OCI-LY1 (cell line): Measurements from ENCODE around the gene CDC42EP3.

Experiments used
- H2AFZ ChIP-seq: fragments of 200-600 bp; sonication (generic), shearing (Covaris generic); 2 replicates; pipeline ENCODE4 v1.6.0; 2014; ENCODE audit warnings: antibody characterized with exemption, mild to moderate bottlenecking, low read length
- H3F3A ChIP-seq: fragments of 200-600 bp; sonication (generic), shearing (Covaris generic); 2 replicates; pipeline ENCODE4 v1.6.0; 2014; ENCODE audit warnings: mild to moderate bottlenecking, antibody characterized with exemption, low read length, moderate library complexity; ENCODE audit not compliant: insufficient read depth
- H3K27ac ChIP-seq: fragments of 200-600 bp; sonication (generic); 2 replicates; pipeline ENCODE4 v1.5.1; 2014; ENCODE audit warnings: low read length, mixed run types, mild to moderate bottlenecking, low read depth; ENCODE audit not compliant: poor library complexity, severe bottlenecking
- H3K27me3 ChIP-seq: fragments of 200-600 bp; sonication (generic); 2 replicates; pipeline ENCODE4 v1.6.0; 2014; ENCODE audit warnings: antibody characterized with exemption, mild to moderate bottlenecking, low read length, moderate library complexity; ENCODE audit not compliant: insufficient read depth
- H3K36me3 ChIP-seq: fragments of 200-600 bp; sonication (generic); 2 replicates; pipeline ENCODE4 v1.6.1; 2014; ENCODE audit warnings: mild to moderate bottlenecking, antibody characterized with exemption, low read length, moderate library complexity, mixed read lengths; ENCODE audit not compliant: insufficient read depth
- H3K4me1 ChIP-seq: fragments of 200-600 bp; sonication (generic); 2 replicates; pipeline ENCODE4 v1.5.1; 2014; ENCODE audit warnings: mild to moderate bottlenecking, low read length, moderate library complexity; ENCODE audit not compliant: insufficient read depth, severe bottlenecking
- H3K4me2 ChIP-seq: fragments of 200-600 bp; sonication (generic), shearing (Covaris generic); 2 replicates; pipeline ENCODE4 v1.6.1; 2014; ENCODE audit warnings: low read length
- H3K4me3 ChIP-seq: fragments of 200-600 bp; sonication (generic); 2 replicates; pipeline ENCODE4 v1.5.1; 2014; ENCODE audit warnings: low read length, low read depth, mild to moderate bottlenecking, mixed read lengths; ENCODE audit not compliant: poor library complexity, severe bottlenecking
- H3K79me2 ChIP-seq: fragments of 200-600 bp; shearing (Covaris generic); 2 replicates; pipeline ENCODE4 v1.6.1; 2016; ENCODE audit warnings: mixed run types, low read length, mixed read lengths; ENCODE audit not compliant: insufficient read depth
- H3K9ac ChIP-seq: fragments of 200-600 bp; sonication (generic), shearing (Covaris generic); 2 replicates; pipeline ENCODE4 v1.6.1; 2014; ENCODE audit warnings: mild to moderate bottlenecking, low read length, mixed read lengths
- H3K9me2 ChIP-seq: fragments of 200-600 bp; sonication (generic), shearing (Covaris generic); 2 replicates; pipeline ENCODE4 v1.6.1; 2014; ENCODE audit warnings: low read depth, mild to moderate bottlenecking, low read length, mixed read lengths
- H3K9me3 ChIP-seq: fragments of 200-600 bp; shearing (Covaris generic); 2 replicates; pipeline ENCODE4 v1.6.1; 2014; ENCODE audit warnings: low read length, mixed read lengths
- H4K20me1 ChIP-seq: fragments of 200-600 bp; sonication (generic), shearing (Covaris generic); 2 replicates; pipeline ENCODE4 v1.6.0; 2016; ENCODE audit warnings: mild to moderate bottlenecking, low read length; ENCODE audit not compliant: insufficient read depth
- CTCF ChIP-seq: fragments of 200-600 bp; sonication (generic), shearing (Covaris generic); IDR thresholded peaks from 2 replicates; pipeline ENCODE4 v1.5.1; 2017; ENCODE audit warnings: mild to moderate bottlenecking, antibody characterized with exemption, low read length, moderate library complexity, mixed read lengths
- EZH2 ChIP-seq: fragments of 200-600 bp; sonication (generic), shearing (Covaris generic); IDR thresholded peaks from 2 replicates; pipeline ENCODE4 v1.8.0; 2017; ENCODE audit warnings: borderline replicate concordance, mixed run types, mild to moderate bottlenecking, antibody characterized with exemption, low read length, moderate library complexity, mixed read lengths

Gene CDC42EP3

DNA sequence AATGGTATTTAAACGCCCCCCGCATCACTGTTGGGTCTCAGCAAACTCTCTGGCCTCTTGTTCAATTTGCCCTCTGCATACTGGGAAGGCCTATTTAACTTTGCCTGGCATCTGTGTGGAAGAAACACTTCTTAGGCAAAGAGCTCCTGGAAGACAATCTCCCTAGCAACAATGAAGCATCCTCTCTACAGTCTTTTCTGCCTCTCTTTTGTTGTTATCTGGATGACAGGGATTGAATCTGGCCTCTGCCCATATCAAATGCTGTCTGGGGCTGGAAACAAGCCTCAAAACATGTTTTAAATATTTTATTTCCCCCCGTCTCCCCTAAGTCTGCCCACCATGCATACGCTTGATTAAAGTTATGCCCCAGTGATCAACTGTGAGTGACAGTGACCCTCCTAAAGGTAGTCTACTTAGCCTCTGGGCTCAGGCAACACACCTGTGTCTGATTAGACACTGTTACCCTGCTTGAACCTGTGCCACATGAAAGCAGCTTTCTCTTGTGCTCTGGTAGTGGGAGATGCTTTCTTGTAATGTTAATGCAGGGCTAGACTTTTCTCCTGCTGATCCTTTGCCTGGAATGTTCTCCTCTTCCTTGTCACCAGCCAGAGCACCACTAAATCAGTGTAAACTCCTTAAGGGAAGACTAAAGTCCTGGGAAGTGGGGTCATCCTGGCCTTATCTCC is 34.9 kb downstream of the CDC42EP3 start:
- H3K36me3 ChIP-seq, result no peaks in the 10 kb centered on the region
- H3K27me3 ChIP-seq, result no peaks in the 10 kb centered on the region
- no peaks in the 10 kb centered on the region for H3K9me2 ChIP-seq
- TF ChIP-seq CTCF, result no peak
- TF ChIP-seq EZH2, result no peak
- no peak overlapping the region for H3K9ac ChIP-seq
- no peaks in the 10 kb centered on the region for H3K9me3 ChIP-seq
- H3F3A ChIP-seq, result no peaks in the 10 kb centered on the region
- no peaks in the 10 kb centered on the region for H4K20me1 ChIP-seq
- no peak overlapping the region for H3K27ac ChIP-seq
- H3K4me2 ChIP-seq, result no peak overlapping the region
- H3K79me2 ChIP-seq, result no peaks in the 10 kb centered on the region
- H3K4me1 ChIP-seq, result peaks cover 19% of the 10 kb centered on the region
- H2AFZ ChIP-seq, result no peak overlapping the region
- no peak overlapping the region for H3K4me3 ChIP-seq

- Histone ChIP-seq H3K9me2 (no peaks in the 10 kb centered on the region), H3F3A (no peaks in the 10 kb centered on the region), H4K20me1 (no peaks in the 10 kb centered on the region), H2AFZ (peak overlapping the region; percentile 50; the same call in 1 of the 2 replicates), H3K9ac (no peak overlapping the region), H3K27ac (peak overlapping the region; percentile 35), H3K79me2 (no peaks in the 10 kb centered on the region), H3K4me2 (peak overlapping the region; percentile 28; the same call in 1 of the 2 replicates), H3K36me3 (no peaks in the 10 kb centered on the region), H3K4me3 (no peak overlapping the region), H3K4me1 (peaks cover 19% of the 10 kb centered on the region), H3K27me3 (no peaks in the 10 kb centered on the region), H3K9me3 (no peaks in the 10 kb centered on the region)
- TF ChIP-seq CTCF, result no peak
- no peak for TF ChIP-seq EZH2
These were observed 35.7 kb downstream of the CDC42EP3 start for GRCh38 chr2:37635504-37636380.

DNA sequence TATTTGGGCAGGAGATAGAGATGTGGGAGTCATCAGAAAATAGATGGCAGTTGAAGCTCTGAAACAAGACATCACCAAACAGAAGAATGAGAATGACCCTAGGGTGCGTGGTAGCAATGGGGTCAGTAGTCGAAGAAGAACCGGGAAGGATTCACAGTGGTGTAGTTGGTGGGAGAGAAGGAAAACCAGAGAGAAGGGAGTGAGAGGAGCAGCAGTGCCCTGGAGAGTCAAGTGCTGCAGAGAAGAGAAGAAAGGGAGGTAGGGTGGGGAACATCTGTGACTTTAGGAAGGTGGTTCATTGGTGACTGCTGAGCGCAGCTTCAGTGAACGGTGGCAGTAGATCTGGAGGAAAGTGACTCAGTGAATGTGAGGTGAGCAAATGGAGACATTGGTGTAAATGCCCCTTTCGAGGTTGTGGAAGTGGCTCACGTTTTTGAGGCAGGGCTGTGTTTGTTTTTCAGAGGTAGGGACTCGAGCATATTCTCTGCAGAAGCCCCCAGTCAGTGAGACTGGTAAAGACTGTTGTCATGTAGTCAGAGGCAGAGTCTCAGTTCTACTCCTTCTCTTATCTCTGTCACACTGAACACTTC is 36.4 kb downstream of the CDC42EP3 start:
- H2AFZ ChIP-seq, result peak overlapping the region; percentile 50; the same call in 1 of the 2 replicates
- H3K4me2 ChIP-seq, result peak overlapping the region; percentile 28; the same call in 1 of the 2 replicates
- no peaks in the 10 kb centered on the region for H3K36me3 ChIP-seq
- no peaks in the 10 kb centered on the region for H3K9me2 ChIP-seq
- no peak overlapping the region for H3K4me3 ChIP-seq
- H3K27me3 ChIP-seq, result no peaks in the 10 kb centered on the region
- H3K9ac ChIP-seq, result no peak overlapping the region
- no peak for TF ChIP-seq EZH2
- TF ChIP-seq CTCF, result no peak
- peak overlapping the region; percentile 35 for H3K27ac ChIP-seq
- H3F3A ChIP-seq, result no peaks in the 10 kb centered on the region
- no peaks in the 10 kb centered on the region for H3K9me3 ChIP-seq
- no peaks in the 10 kb centered on the region for H4K20me1 ChIP-seq
- H3K4me1 ChIP-seq, result peaks cover 19% of the 10 kb centered on the region
- no peaks in the 10 kb centered on the region for H3K79me2 ChIP-seq
